Erythroblast (primary cell): ENCODE results near the gene ANKRD29.

ENCODE experiments used
- DNase-seq, 2 experiments: peaks; one replicate each; lab custom pipeline; 2025; lab: John Stamatoyannopoulos, UW
- GATA1 ChIP-seq: IDR thresholded peaks from 2 replicates; pipeline ENCODE4 v1.6.1; 2011; ENCODE audit warnings: low read depth, mild to moderate bottlenecking, control low read depth, low read length, moderate library complexity
- POLR2A ChIP-seq: IDR thresholded peaks from 2 replicates; pipeline ENCODE4 v1.6.1; 2011; ENCODE audit warnings: mild to moderate bottlenecking, low read length

ANKRD29 gene

GRCh38 chr18:23669804-23670405, 7.2 kb upstream of the ANKRD29 start:
- DNase-seq: no peak
- no peak for TF ChIP-seq POLR2A
- TF ChIP-seq GATA1: no peak

GRCh38 chr18:23669202-23669766, 6.6 kb upstream of the ANKRD29 start:
- TF ChIP-seq GATA1 (no peak), POLR2A (no peak)
- DNase-seq: no peak

- TF ChIP-seq GATA1 (no peak), POLR2A (no peak)
- DNase-seq: no peak
Observed at GRCh38 chr18:23668731-23669130, 6.0 kb upstream of the ANKRD29 start.

- peak in 1 of 2 experiments; percentile 16 for DNase-seq
Observed at GRCh38 chr18:23667114-23667513, 4.4 kb upstream of the ANKRD29 start.

GRCh38 chr18:23664674-23665073, 2.0 kb upstream of the ANKRD29 start:
- TF ChIP-seq POLR2A (no peak), GATA1 (no peak)

More at GRCh38 chr18:23667114-23667513, 4.4 kb upstream of the ANKRD29 start:
- no peak for TF ChIP-seq POLR2A
- TF ChIP-seq GATA1: no peak

GRCh38 chr18:23661735-23662308, 889 bp downstream of the ANKRD29 start:
- TF ChIP-seq GATA1 (no peak), POLR2A (no peak)
- DNase-seq: no peak

More at GRCh38 chr18:23664674-23665073, 2.0 kb upstream of the ANKRD29 start:
- DNase-seq: no peak

- DNase-seq: no peak
Observed at GRCh38 chr18:23658285-23658684, 4.4 kb downstream of the ANKRD29 start.

GRCh38 chr18:23652232-23652631, 10.5 kb downstream of the ANKRD29 start:
- DNase-seq: no peak
- TF ChIP-seq GATA1 (no peak), POLR2A (no peak)

More at GRCh38 chr18:23658285-23658684, 4.4 kb downstream of the ANKRD29 start:
- TF ChIP-seq POLR2A (no peak), GATA1 (no peak)

GRCh38 chr18:23650968-23651927, 11.5 kb downstream of the ANKRD29 start:
- TF ChIP-seq POLR2A (no peak), GATA1 (no peak)
- DNase-seq: no peak

GRCh38 chr18:23648940-23649607, 13.6 kb downstream of the ANKRD29 start:
- no peak for DNase-seq
- TF ChIP-seq GATA1: no peak

GRCh38 chr18:23648456-23648855, 14.3 kb downstream of the ANKRD29 start:
- TF ChIP-seq GATA1 (no peak), POLR2A (no peak)
- no peak for DNase-seq

GRCh38 chr18:23646282-23646681, 16.4 kb downstream of the ANKRD29 start:
- no peak for DNase-seq
- TF ChIP-seq GATA1 (no peak), POLR2A (no peak)

- TF ChIP-seq POLR2A (no peak), GATA1 (no peak)
- DNase-seq: no peak
Observed at GRCh38 chr18:23645568-23646175, 17.0 kb downstream of the ANKRD29 start.
